ENCODE results near the gene GANAB. TPM values are rescaled to one million over a fixed set of nuclear protein-coding genes. Genes with fewer than 3 reads are reported as not detected.

The GANAB gene
- total RNA-seq, 4 donors from 2014 or later: 76.0 to 118 (median 102) TPM

DNA sequence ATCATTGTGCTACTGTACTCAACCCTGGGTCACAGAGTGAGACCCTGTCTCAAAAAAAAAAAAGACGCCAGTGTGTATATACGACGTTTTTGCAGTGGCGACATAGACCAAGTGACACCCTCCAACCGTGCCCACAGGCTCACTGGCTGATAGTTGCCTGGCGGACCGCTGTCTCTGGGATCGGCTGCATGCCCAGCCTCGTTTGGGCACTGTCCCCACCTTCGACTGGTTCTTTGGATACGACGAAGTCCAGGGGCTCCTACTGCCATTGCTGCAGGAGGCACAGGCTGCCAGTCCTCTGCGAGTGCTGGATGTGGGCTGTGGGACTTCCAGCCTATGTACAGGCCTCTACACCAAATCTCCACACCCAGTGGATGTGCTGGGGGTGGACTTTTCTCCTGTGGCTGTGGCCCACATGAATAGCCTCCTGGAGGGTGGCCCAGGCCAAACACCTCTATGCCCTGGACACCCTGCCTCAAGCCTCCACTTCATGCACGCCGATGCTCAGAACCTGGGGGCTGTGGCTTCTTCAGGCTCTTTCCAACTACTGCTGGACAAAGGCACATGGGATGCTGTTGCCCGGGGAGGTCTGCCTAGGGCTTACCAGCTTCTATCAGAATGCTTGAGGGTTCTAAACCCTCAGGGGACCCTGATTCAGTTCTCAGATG lies 20.0 kb upstream of the GANAB start:
- no peaks in the 10 kb centered on the region for H3K27me3 ChIP-seq
- 51% methylated on average over 8 of the region's 16 CpGs for WGBS
- no peak for DNase-seq (ENCODE audit: low spot score in 2 of 2)
- no peak for TF ChIP-seq POLR2A (IDR thresholded peaks at IDR 0.05)
- TF ChIP-seq, protein P1, sequence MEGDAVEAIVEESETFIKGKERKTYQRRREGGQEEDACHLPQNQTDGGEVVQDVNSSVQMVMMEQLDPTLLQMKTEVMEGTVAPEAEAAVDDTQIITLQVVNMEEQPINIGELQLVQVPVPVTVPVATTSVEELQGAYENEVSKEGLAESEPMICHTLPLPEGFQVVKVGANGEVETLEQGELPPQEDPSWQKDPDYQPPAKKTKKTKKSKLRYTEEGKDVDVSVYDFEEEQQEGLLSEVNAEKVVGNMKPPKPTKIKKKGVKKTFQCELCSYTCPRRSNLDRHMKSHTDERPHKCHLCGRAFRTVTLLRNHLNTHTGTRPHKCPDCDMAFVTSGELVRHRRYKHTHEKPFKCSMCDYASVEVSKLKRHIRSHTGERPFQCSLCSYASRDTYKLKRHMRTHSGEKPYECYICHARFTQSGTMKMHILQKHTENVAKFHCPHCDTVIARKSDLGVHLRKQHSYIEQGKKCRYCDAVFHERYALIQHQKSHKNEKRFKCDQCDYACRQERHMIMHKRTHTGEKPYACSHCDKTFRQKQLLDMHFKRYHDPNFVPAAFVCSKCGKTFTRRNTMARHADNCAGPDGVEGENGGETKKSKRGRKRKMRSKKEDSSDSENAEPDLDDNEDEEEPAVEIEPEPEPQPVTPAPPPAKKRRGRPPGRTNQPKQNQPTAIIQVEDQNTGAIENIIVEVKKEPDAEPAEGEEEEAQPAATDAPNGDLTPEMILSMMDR (IDR thresholded peaks at IDR 0.05): no peak
- TF ChIP-seq POLR2AphosphoS5 (IDR thresholded peaks at IDR 0.05): no peak
- TF ChIP-seq EP300 (IDR thresholded peaks at IDR 0.05): no peak
- H3K36me3 ChIP-seq: peaks cover 20% of the 10 kb centered on the region
- peak overlapping the region; percentile 69 for H3K4me3 ChIP-seq
- H3K27ac ChIP-seq: peak overlapping the region; percentile 88
- H3K9me3 ChIP-seq: no peaks in the 10 kb centered on the region
- H3K4me1 ChIP-seq: peaks cover 55% of the 10 kb centered on the region

DNA sequence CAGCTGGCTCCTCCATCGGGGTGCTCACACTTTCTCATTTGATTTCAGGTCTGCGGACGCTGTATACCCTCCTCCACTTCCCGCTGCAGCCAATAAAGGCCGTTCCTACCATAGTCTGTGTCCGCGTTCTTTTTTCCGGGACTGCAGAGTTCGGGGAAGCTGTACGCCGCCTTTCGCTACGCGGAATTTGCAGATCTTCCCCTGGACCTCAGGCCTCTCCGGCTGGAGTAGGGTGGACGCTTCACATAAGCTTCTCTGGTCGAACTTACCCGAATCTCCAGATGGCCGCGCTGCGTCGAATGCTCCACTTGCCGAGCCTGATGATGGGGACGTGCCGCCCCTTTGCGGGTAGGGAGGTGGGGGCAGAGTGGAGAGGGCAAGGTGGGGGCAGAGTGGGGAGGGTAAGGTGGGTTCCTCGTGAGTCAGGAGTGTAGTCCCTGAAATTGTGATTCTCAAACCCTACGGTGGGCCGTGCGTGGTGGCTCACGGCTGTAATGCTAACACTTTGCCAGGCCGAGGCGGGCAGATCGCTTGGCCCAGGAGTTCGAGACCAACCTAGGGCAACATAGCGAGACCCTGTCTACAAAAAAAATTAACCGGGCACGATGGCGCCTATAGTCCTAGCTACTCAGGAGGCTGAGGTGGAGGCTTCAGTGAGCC lies 19.3 kb upstream of the GANAB start:
- peaks cover 20% of the 10 kb centered on the region for H3K36me3 ChIP-seq
- H3K4me1 ChIP-seq: peaks cover 51% of the 10 kb centered on the region
- H3K27ac ChIP-seq: peak overlapping the region; percentile 88
- TF ChIP-seq POLR2A (IDR thresholded peaks at IDR 0.05) (no peak), POLR2AphosphoS5 (IDR thresholded peaks at IDR 0.05) (peak in 1 of 3 donors; percentile 0)
- peak; percentile 84 to 85 for DNase-seq (ENCODE audit: low spot score in 2 of 2)
- WGBS: 7% methylated on average over 38 of the region's 39 CpGs
- H3K27me3 ChIP-seq: no peaks in the 10 kb centered on the region
- H3K9me3 ChIP-seq: no peaks in the 10 kb centered on the region
- peak overlapping the region; percentile 69 for H3K4me3 ChIP-seq

DNA sequence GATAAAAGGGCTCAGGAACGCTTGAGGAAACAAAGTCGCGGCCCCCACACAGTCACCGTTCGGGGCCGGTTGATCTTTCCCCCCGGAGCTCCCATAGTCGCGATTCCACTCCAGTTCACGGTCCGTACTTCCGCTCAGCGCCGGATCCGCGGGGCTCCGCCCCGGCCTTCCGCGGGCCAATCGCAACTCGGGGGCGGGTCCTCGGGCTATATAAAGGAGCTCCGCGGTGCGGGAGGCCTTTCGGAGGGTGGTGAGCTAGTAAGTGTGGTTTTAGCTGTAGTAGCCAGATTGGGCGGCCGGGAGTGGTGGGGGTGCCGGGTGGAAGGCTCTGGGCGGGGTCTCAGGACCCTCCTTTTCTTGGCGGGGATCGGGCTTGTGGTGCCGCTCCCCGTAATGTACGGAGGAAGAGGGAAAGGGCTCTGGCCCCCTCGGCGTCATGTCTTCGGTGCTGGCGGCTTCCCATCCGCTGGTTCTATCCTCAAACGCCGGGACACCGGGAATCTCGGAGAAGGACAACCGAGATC lies 18.7 kb upstream of the GANAB start, which contains the start of the genes C11orf98 and CSKMT:
Gene C11orf98, minus strand, starts transcription at position 136 of the 524 bp plus-strand sequence. Its CDS starts 41 bp downstream, at position 95.
Gene CSKMT, plus strand, starts transcription at position 238 of the 524 bp plus-strand sequence. CDS start 568 bp downstream, outside the sequence.
- Histone ChIP-seq H3K9me3 (no peaks in the 10 kb centered on the region), H3K27me3 (no peaks in the 10 kb centered on the region), H3K36me3 (peaks cover 20% of the 10 kb centered on the region), H3K4me1 (peaks cover 45% of the 10 kb centered on the region), H3K4me3 (peak within 1 kb of the TSS; percentile 69), H3K27ac (peak within 1 kb of the TSS; percentile 88)
- TF ChIP-seq POLR2A (IDR thresholded peaks at IDR 0.05) (peak; percentile 93 to 98), EP300 (IDR thresholded peaks at IDR 0.05) (no peak), POLR2AphosphoS5 (IDR thresholded peaks at IDR 0.05) (peak; percentile 70 to 95 (median 91))
- no CpG with 5 or more reads among the region's 47 CpGs for WGBS
- peak; percentile 96 to 98 for DNase-seq (ENCODE audit: low spot score in 2 of 2)

DNA sequence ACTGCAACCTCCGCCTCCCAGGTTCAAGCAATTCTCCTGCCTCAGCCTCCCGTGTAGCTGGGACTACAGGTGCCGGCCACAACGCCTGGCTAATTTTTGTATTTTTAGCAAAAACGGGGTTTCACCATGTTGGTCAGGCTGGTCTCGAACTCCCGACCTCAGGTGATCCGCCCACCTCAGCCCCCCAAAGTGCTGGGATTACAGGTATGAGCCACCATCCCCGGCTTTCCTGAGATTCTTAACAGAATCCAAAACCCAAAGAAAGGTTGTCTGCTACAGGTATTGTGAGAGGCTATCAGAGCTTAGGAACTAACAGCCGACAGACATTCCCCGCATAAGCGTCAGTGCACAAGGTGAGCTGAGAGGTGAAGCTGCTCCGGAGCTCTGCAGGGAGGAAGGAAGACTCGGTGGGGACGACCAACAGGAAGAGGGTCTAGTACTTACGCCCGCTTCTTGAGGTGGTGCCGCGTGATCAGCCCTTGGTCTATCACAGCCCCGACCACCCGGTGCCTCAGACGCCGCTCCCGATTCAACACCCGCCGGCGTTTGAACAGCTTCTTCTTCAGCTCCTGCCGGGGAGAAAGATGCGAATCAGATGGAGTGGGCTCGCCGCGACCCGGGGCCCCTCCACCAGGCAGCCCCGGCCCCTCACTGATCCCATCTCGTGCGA lies 18.1 kb upstream of the GANAB start:
- Histone ChIP-seq H3K36me3 (peaks cover 20% of the 10 kb centered on the region), H3K4me1 (peaks cover 39% of the 10 kb centered on the region), H3K27me3 (no peaks in the 10 kb centered on the region), H3K27ac (peak overlapping the region; percentile 88), H3K9me3 (no peaks in the 10 kb centered on the region), H3K4me3 (peak overlapping the region; percentile 69)
- TF ChIP-seq EP300 (IDR thresholded peaks at IDR 0.05) (no peak), POLR2AphosphoS5 (IDR thresholded peaks at IDR 0.05) (no peak), POLR2A (IDR thresholded peaks at IDR 0.05) (no peak)
- TF ChIP-seq, protein P1 (IDR thresholded peaks at IDR 0.05): no peak
- WGBS: 7% methylated on average over 18 of the region's 36 CpGs
- DNase-seq (ENCODE audit: low spot score in 2 of 2): no peak

DNA sequence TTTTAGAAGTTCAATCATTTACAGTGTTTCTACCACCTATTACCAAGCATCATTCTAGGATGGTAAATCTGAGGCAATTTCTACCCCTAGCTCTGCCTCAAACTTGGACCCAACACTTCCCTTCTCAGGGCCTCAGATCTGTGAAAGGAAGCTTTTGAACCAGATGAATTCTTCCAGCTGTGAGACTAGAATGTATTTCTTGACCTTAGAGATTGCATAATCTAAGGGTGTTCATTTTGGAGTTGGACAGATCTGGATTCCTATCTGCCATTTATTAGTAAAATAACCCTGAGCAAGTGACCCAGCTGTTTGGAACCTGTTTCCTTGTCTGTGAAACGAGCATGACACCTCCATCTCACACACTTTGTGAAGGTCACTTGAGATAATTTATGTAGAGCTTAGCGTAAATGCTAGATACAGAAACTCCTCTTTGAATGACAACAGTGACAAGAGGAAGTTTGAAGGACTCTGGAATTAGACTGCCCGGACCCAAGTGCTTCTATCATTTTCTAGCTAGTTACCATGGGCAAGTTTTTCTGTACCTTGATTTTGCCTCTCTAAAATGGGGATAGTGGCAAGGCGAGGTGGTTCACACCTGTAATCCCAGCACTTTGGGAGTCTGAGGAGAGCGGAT lies 10.5 kb upstream of the GANAB start:
- H3K27ac ChIP-seq: no peak overlapping the region
- no peak for DNase-seq (ENCODE audit: low spot score in 2 of 2)
- H3K4me3 ChIP-seq: no peak overlapping the region
- H3K9me3 ChIP-seq: no peaks in the 10 kb centered on the region
- WGBS: 57% methylated on average over 5 of the region's 5 CpGs
- peaks cover 12% of the 10 kb centered on the region for H3K4me1 ChIP-seq
- H3K36me3 ChIP-seq: no peaks in the 10 kb centered on the region
- TF ChIP-seq, protein P1 (IDR thresholded peaks at IDR 0.05): no peak
- no peak for TF ChIP-seq EP300 (IDR thresholded peaks at IDR 0.05)
- no peak for TF ChIP-seq POLR2A (IDR thresholded peaks at IDR 0.05)
- TF ChIP-seq POLR2AphosphoS5 (IDR thresholded peaks at IDR 0.05): no peak
- H3K27me3 ChIP-seq: no peaks in the 10 kb centered on the region
